A549 treated with GW870086 at 1 μM for 4 hours (cell line): ENCODE measurements around the gene LENG8. TPM values are rescaled to one million over a fixed set of nuclear protein-coding genes. Genes with fewer than 3 reads are reported as not detected.

Experiments
- total RNA-seq: library from RNA; stranded (reverse); fragments of 200-300 nt; extraction: Qiagen RNA extraction; gene quantifications from 5 replicates; pipeline ENCODE4 v1.2.3, GENCODE V29; 2022; ENCODE audit warnings: low read depth

LENG8 gene
- 78.1 to 131 TPM (median 107 TPM) in 5 replicates for total RNA-seq

GRCh38 chr19:54448774-54449700 is at the start of gene LENG8:
Gene LENG8 (plus strand): TSS chr19:54449199. CDS start chr19:54451345, 2,146 bp downstream.

GRCh38 chr19:54415208-54415900 is 33.6 kb upstream of the LENG8 start, which contains the start of gene TTYH1:
Gene TTYH1 (plus strand): TSS chr19:54415464. CDS start chr19:54415553, 89 bp downstream.

GRCh38 chr19:54463531-54464043 is 14.6 kb downstream of the LENG8 start, which contains the start of gene LENG9:
Gene LENG9 (minus strand): TSS chr19:54463778. CDS start chr19:54463526, 252 bp downstream.

GRCh38 chr19:54473071-54473891 is 24.3 kb downstream of the LENG8 start, which contains the start of gene CDC42EP5:
Gene CDC42EP5 (minus strand): TSS chr19:54473296. CDS start chr19:54465547, 7,749 bp downstream.

GRCh38 chr19:54502518-54503048 is 53.6 kb downstream of the LENG8 start, which contains the start of gene LAIR2:
Gene LAIR2 (plus strand): TSS chr19:54502831. CDS start chr19:54502919, 88 bp downstream.

Other genes starting within 250 kb of the LENG8 start
- gene RPS9, start 248.3 kb upstream of the LENG8 start, total RNA-seq: 2,157 to 2,797 TPM (median 2,191 TPM) in 5 replicates
- 0.20 to 0.59 TPM (median 0.31 TPM) in 5 replicates for gene LILRB3, start 226.2 kb upstream of the LENG8 start, total RNA-seq
- gene LILRA6, start 206.4 kb upstream of the LENG8 start, total RNA-seq: not detected in 5 replicates
- 0.05 to 0.15 TPM (median 0.05 TPM) in 4 of 5 replicates, not detected in the other for gene LILRB5, start 191.9 kb upstream of the LENG8 start, total RNA-seq
- gene LILRB2, start 168.1 kb upstream of the LENG8 start, total RNA-seq: 0.06 to 0.24 TPM (median 0.12 TPM) in 4 of 5 replicates, not detected in the other
- not detected in 5 replicates for gene LILRA5, start 136.0 kb upstream of the LENG8 start, total RNA-seq
- gene LILRA4, start 110.0 kb upstream of the LENG8 start, total RNA-seq: not detected in 5 replicates
- 0.18 TPM in 1 of 5 replicates, not detected in the others for gene LAIR1, start 84.3 kb upstream of the LENG8 start, total RNA-seq
- 0.21 to 0.30 TPM (median 0.25 TPM) in 4 of 5 replicates, not detected in the other for gene TTYH1, start 33.7 kb upstream of the LENG8 start, total RNA-seq
- 4.8 to 6.6 TPM (median 6.4 TPM) in 5 replicates for gene LENG9, start 14.6 kb downstream of the LENG8 start, total RNA-seq
- 0.17 to 0.36 TPM in 2 of 5 replicates, not detected in the others for gene CDC42EP5, start 24.1 kb downstream of the LENG8 start, total RNA-seq
- gene LAIR2, start 53.6 kb downstream of the LENG8 start, total RNA-seq: not detected in 5 replicates
- gene LILRA2, start 124.6 kb downstream of the LENG8 start, total RNA-seq: not detected in 5 replicates
- gene LILRA1, start 144.4 kb downstream of the LENG8 start, total RNA-seq: not detected in 5 replicates
- not detected in 5 replicates for gene LILRB1, start 181.3 kb downstream of the LENG8 start, total RNA-seq
- gene LILRB4, start 213.8 kb downstream of the LENG8 start, total RNA-seq: not detected in 5 replicates